H1 (cell line): ENCODE data around the gene RNF214. TPM values are rescaled to one million over a fixed set of nuclear protein-coding genes. Genes with fewer than 3 reads are reported as not detected.

Experiments
- CTCF ChIA-PET: fragments of 300-600 bp; sonication (Branson Sonifier 250); formaldehyde crosslinking; loops from one replicate; lab custom pipeline; 2021; ENCODE audit not compliant: partially characterized antibody; lab: Charles Lee
- POLR2A ChIA-PET: fragments of 300-600 bp; sonication (Branson Sonifier 250); formaldehyde crosslinking; loops from one replicate; lab custom pipeline; 2021; ENCODE audit warnings: inconsistent platforms; ENCODE audit not compliant: partially characterized antibody; lab: Charles Lee
- DNase-seq, 2 experiments: peaks; one replicate each; pipeline versions ENCODE4 v3.0.0 to v3.0.0-alpha.2; 2010 to 2022; ENCODE audit warnings: low spot score in 2 of 2, low read depth in 1 of 2, mixed read lengths in 1 of 2
- FAIRE-seq: peaks from 2 replicates; lab custom pipeline; 2011; peaks lifted over from hg19 to GRCh38; lab: Jason Lieb, UNC
- H2AFZ ChIP-seq: 2 replicates; pipeline ENCODE4 v1.8.1; 2012; ENCODE audit warnings: low read length, inconsistent platforms
- H2AK5ac ChIP-seq: 2 replicates; pipeline ENCODE4 v1.6.1; 2013; ENCODE audit warnings: low read depth, low read length
- H2BK120ac ChIP-seq: replicated peaks from 2 replicates; pipeline ENCODE3; 2013; ENCODE audit warnings: low read depth, low read length, inconsistent platforms
- H2BK12ac ChIP-seq: 2 replicates; pipeline ENCODE4 v1.6.1; 2013; ENCODE audit warnings: low read depth, low read length
- H2BK15ac ChIP-seq: 2 replicates; pipeline ENCODE4 v1.6.1; 2013; ENCODE audit warnings: low read length
- H2BK20ac ChIP-seq: 2 replicates; pipeline ENCODE4 v1.6.1; 2013; ENCODE audit warnings: low read length
- H2BK5ac ChIP-seq: 2 replicates; pipeline ENCODE4 v1.6.1; 2013; ENCODE audit warnings: low read depth, low read length
- H3K14ac ChIP-seq: 2 replicates; pipeline ENCODE4 v1.6.1; 2013; ENCODE audit warnings: inconsistent platforms; ENCODE audit not compliant: insufficient read length
- H3K18ac ChIP-seq: 2 replicates; pipeline ENCODE4 v1.6.1; 2013; ENCODE audit warnings: low read length; ENCODE audit errors: extremely low read depth
- H3K23ac ChIP-seq: 2 replicates; pipeline ENCODE4 v1.6.1; 2013; ENCODE audit warnings: inconsistent platforms; ENCODE audit not compliant: insufficient read length
- H3K23me2 ChIP-seq: 2 replicates; pipeline ENCODE4 v1.6.1; 2013; ENCODE audit warnings: low read depth, low read length
- H3K27ac ChIP-seq: 2 replicates; pipeline ENCODE4 v1.6.1; 2011; ENCODE audit warnings: low read depth, low read length, inconsistent platforms
- H3K27me3 ChIP-seq, 4 experiments: replicated peaks in 1 of 4; 1 replicate in 1 of 4; 2 replicates in 3 of 4; pipeline versions ENCODE4 v1.6.1 to v1.8.1; 2011 to 2013; ENCODE audit warnings: low read length in 3 of 4, mild to moderate bottlenecking in 3 of 4, inconsistent platforms in 2 of 4, mixed read lengths in 2 of 4, moderate library complexity in 1 of 4; ENCODE audit not compliant: control insufficient read depth in 3 of 4, insufficient read depth in 3 of 4; ENCODE audit errors: extremely low read depth in 1 of 4
- H3K36me3 ChIP-seq, 4 experiments: 2 replicates each; pipeline versions ENCODE4 v1.6.1 to v1.8.1; 2011 to 2013; ENCODE audit warnings: mild to moderate bottlenecking in 4 of 4, low read length in 3 of 4, moderate library complexity in 2 of 4, control low read depth in 1 of 4, inconsistent platforms in 1 of 4; ENCODE audit not compliant: insufficient read depth in 4 of 4, control insufficient read depth in 2 of 4
- H3K4ac ChIP-seq: replicated peaks from 2 replicates; pipeline ENCODE3; 2013; ENCODE audit warnings: low read length, low read depth, mixed read lengths, inconsistent platforms; ENCODE audit not compliant: insufficient read length
- H3K4me1 ChIP-seq, 4 experiments: replicated peaks in 1 of 4; 1 replicate in 1 of 4; 2 replicates in 3 of 4; pipeline versions ENCODE4 v1.6.1 to v1.8.1; 2011 to 2013; ENCODE audit warnings: low read length in 3 of 4, inconsistent platforms in 2 of 4, mixed read lengths in 1 of 4; ENCODE audit not compliant: insufficient read depth in 4 of 4, control insufficient read depth in 3 of 4
- H3K4me2 ChIP-seq, 2 experiments: 2 replicates each; pipeline versions ENCODE4 v1.6.1 to v1.8.1; 2011 to 2013; ENCODE audit warnings: low read depth in 2 of 2, low read length in 2 of 2, control low read depth in 1 of 2, inconsistent platforms in 1 of 2, mild to moderate bottlenecking in 1 of 2; ENCODE audit not compliant: insufficient read depth in 1 of 2
- H3K4me3 ChIP-seq, 4 experiments: fragments of 200-600, 300-600 bp in 1 of 4; sonication (generic), shearing (Covaris generic), sonication (Bioruptor Twin) in 1 of 4; 2 replicates each; pipeline versions ENCODE4 v1.5.1 to v1.8.1; 2011 to 2016; ENCODE audit warnings: low read length in 4 of 4, low read depth in 3 of 4, control low read depth in 2 of 4, inconsistent platforms in 2 of 4, mild to moderate bottlenecking in 2 of 4, mixed read lengths in 1 of 4, moderate library complexity in 1 of 4; ENCODE audit not compliant: insufficient read depth in 2 of 4; ENCODE audit errors: extremely low read depth in 1 of 4
- H3K56ac ChIP-seq: replicated peaks from 2 replicates; pipeline ENCODE3; 2013; ENCODE audit warnings: low read depth, mild to moderate bottlenecking, mixed read lengths, low read length, inconsistent platforms; ENCODE audit not compliant: insufficient read length
- H3K79me1 ChIP-seq: 2 replicates; pipeline ENCODE4 v1.6.1; 2013; ENCODE audit warnings: low read depth, low read length, control low read depth
- H3K79me2 ChIP-seq, 2 experiments: 2 replicates each; pipeline versions ENCODE4 v1.6.1 to v1.8.1; 2012 to 2013; ENCODE audit warnings: low read length in 2 of 2, mild to moderate bottlenecking in 2 of 2, inconsistent platforms in 1 of 2; ENCODE audit not compliant: insufficient read depth in 2 of 2, control insufficient read depth in 1 of 2
- H3K9ac ChIP-seq, 4 experiments: replicated peaks in 1 of 4; 1 replicate in 1 of 4; 2 replicates in 3 of 4; pipeline versions ENCODE4 v1.6.1 to v1.8.1; 2011 to 2013; ENCODE audit warnings: low read depth in 3 of 4, low read length in 3 of 4, control low read depth in 2 of 4, mild to moderate bottlenecking in 2 of 4, moderate library complexity in 2 of 4, inconsistent platforms in 1 of 4; ENCODE audit errors: extremely low read depth in 1 of 4
- H3K9me3 ChIP-seq, 2 experiments: 2 replicates each; pipeline versions ENCODE4 v1.6.1 to v1.8.1; 2012 to 2013; ENCODE audit warnings: mild to moderate bottlenecking in 2 of 2, moderate library complexity in 2 of 2, control low read depth in 1 of 2, inconsistent platforms in 1 of 2, low read depth in 1 of 2, low read length in 1 of 2, mixed read lengths in 1 of 2; ENCODE audit not compliant: insufficient read depth in 2 of 2
- H4K20me1 ChIP-seq, 2 experiments: replicated peaks in 1 of 2; 2 replicates each; pipeline versions ENCODE3 to v1.8.1; 2011 to 2013; ENCODE audit warnings: inconsistent platforms in 2 of 2, low read length in 2 of 2, mild to moderate bottlenecking in 1 of 2; ENCODE audit not compliant: insufficient read depth in 2 of 2, control insufficient read depth in 1 of 2
- H4K5ac ChIP-seq: 2 replicates; pipeline ENCODE4 v1.6.1; 2013; ENCODE audit warnings: low read length, low read depth, mixed read lengths, inconsistent platforms; ENCODE audit not compliant: insufficient read length
- H4K8ac ChIP-seq: 2 replicates; pipeline ENCODE4 v1.8.0; 2013; ENCODE audit warnings: mild to moderate bottlenecking, moderate library complexity, low read length, inconsistent platforms; ENCODE audit not compliant: insufficient read depth; ENCODE audit errors: extremely low read depth
- H4K91ac ChIP-seq: replicated peaks from 2 replicates; pipeline ENCODE3; 2013; ENCODE audit warnings: low read length, mixed read lengths, inconsistent platforms; ENCODE audit not compliant: insufficient read length
- ASH2L ChIP-seq: fragments of 200-600, 300-600 bp; sonication (generic); IDR thresholded peaks from one replicate; pipeline ENCODE4 v1.7.1; 2017; ENCODE audit warnings: low read length
- ATF2 ChIP-seq: IDR thresholded peaks from 2 replicates; pipeline ENCODE4 v1.6.1; 2012; ENCODE audit warnings: low read length, inconsistent platforms
- GABPA ChIP-seq: IDR thresholded peaks from 2 replicates; pipeline ENCODE4 v1.6.1; 2011; ENCODE audit warnings: mild to moderate bottlenecking, low read length, moderate library complexity, borderline replicate concordance; ENCODE audit not compliant: insufficient read depth
- HDAC6 ChIP-seq: IDR thresholded peaks from one replicate; pipeline ENCODE4 v1.7.1; 2012; ENCODE audit warnings: low read depth, mild to moderate bottlenecking, inconsistent platforms, low read length, moderate library complexity
- SIX5 ChIP-seq: IDR thresholded peaks from 2 replicates; pipeline ENCODE4 v1.6.1; 2011; ENCODE audit warnings: mild to moderate bottlenecking, low read depth, low read length
- SUZ12 ChIP-seq: fragments of 200-600 bp; sonication (generic); IDR thresholded peaks from 2 replicates; pipeline ENCODE4 v1.6.1; 2012; ENCODE audit warnings: mild to moderate bottlenecking, inconsistent platforms, low read length, moderate library complexity, mixed read lengths
- WGBS, 2 experiments: shearing (Covaris generic) in 1 of 2; methylation state at CpG; one replicate each; pipeline versions ENCODE4 v1.1.6 to v1.1.7; 2013 to 2015; ENCODE audit warnings: low lambda C conversion rate in 2 of 2, mixed read lengths in 2 of 2, inconsistent platforms in 1 of 2, low coverage in 1 of 2, missing lambda C conversion rate in 1 of 2; ENCODE audit not compliant: insufficient replicate concordance in 2 of 2, insufficient coverage in 1 of 2, insufficient read length in 1 of 2; ENCODE audit errors: extremely low coverage in 1 of 2, missing lambda C conversion rate in 1 of 2; 5-methylcytosine and 5-hydroxymethylcytosine counted together
- polyA plus RNA-seq, 7 experiments: library from polyadenylated mRNA; depleted of rRNA in 3 of 7; stranded (reverse) in 5 of 7; unstranded in 2 of 7; fragments of >200 nt in 5 of 7; fragments of 200-250 nt in 2 of 7; gene quantifications; 1 replicate in 5 of 7; 2 replicates in 1 of 7; 4 replicates in 1 of 7; pipeline versions ENCODE4 v1.2.1 to v1.2.3, GENCODE V29; 2011 to 2013; ENCODE audit warnings: missing spikeins in 2 of 7, mixed read lengths in 2 of 7
- total RNA-seq: library from RNA; stranded (reverse); fragmentation: NEBNext Ultra II Directional; extraction: Animal tissue kit (Norgen Biotek cat#: 25700); gene quantifications from 2 replicates; pipeline ENCODE4 v1.2.1, GENCODE V29; 2021
- TF ChIP-seq, protein P1 (sequence below): IDR thresholded peaks from 2 replicates; pipeline ENCODE4 v1.6.1; 2012; ENCODE audit warnings: inconsistent platforms

The RNF214 gene
- total and polyA plus RNA-seq, 2 of the 8 experiments (the other 6 are each of a cell fraction or from before 2014, with no cell fraction given), result 34.9 to 35.6 TPM

DNA sequence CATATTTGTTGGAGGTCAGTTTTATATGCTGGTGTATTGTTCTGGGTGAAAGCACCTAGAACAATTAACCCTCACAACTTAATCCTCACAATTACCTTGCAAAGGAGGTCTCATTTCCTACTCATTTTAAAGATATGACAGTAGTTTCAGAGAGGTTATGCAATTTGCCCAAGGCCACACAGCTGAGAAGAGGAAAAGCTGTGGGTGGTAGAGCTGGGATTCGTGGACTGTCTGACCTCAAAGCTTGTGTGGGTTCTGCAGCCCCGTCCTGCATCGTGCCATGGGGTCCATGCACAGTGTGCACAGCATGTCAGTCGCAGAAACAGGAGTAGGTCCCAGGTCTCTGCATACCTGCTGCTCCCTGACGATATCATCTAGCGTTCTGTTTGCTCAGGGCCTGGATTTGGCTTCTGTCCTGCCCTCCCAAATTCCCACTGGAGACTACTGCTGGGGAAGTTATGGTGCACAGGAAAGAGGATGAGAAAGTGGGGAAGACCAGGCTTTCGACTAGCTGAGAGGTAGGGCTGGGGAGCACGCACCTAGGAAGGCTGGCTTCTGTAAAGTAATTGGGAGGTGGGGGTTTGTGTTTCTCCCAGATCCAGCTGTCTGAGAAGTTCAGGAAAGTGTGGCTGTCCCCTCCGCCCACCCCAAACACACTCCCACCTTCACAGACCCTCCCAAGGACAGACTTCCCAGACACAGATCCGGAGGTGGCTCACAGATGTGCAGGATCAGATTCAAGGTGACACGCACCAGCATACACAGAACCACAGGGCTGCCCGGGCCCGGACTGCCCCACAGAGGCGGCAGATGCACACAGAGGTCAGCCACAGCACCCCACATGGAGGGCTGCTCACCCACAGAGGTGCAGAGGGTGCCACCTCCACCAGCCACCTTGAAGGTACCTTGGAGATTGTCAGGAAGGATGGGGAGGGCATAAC lies 81.6 kb downstream of the RNF214 start:
- H4K20me1 ChIP-seq, result peaks cover 0 to 1% of the 10 kb centered on the region in 2 experiments
- H3K79me1 ChIP-seq, result no peaks in the 10 kb centered on the region
- H3K27me3 ChIP-seq, result peaks cover 0 to 7% (median 2%) of the 10 kb centered on the region in 4 experiments; a peak in 5 of 7 replicates
- no peak overlapping the region for H2BK20ac ChIP-seq
- H4K5ac ChIP-seq, result no peak overlapping the region
- peak overlapping the region; percentile 36; the same call in 1 of the 2 replicates for H4K8ac ChIP-seq
- H3K56ac ChIP-seq, result no peak overlapping the region
- H3K36me3 ChIP-seq, result no peaks in the 10 kb centered on the region
- no peak overlapping the region for H3K4ac ChIP-seq
- H3K79me2 ChIP-seq, result no peaks in the 10 kb centered on the region
- 82% methylated on average over 11 of the region's 14 CpGs; no CpG with 5 or more reads in 1 of the 2 experiments for WGBS, 2 experiments
- no peaks in the 10 kb centered on the region for H3K9me3 ChIP-seq
- H3K4me1 ChIP-seq, result peaks cover 5 to 10% (median 8%) of the 10 kb centered on the region in 4 experiments
- H2AFZ ChIP-seq, result no peak overlapping the region
- H3K23ac ChIP-seq, result no peak overlapping the region
- H3K23me2 ChIP-seq, result peaks cover 10% of the 10 kb centered on the region; the same call in 1 of the 2 replicates
- no peak overlapping the region for H3K27ac ChIP-seq
- no peak overlapping the region for H3K9ac ChIP-seq
- peak overlapping the region in 1 of 2 experiments; percentile 57; a peak in 2 of 4 replicates for H3K4me2 ChIP-seq
- H3K14ac ChIP-seq, result no peak overlapping the region
- FAIRE-seq (no peak), DNase-seq (no peak)
- H2BK5ac ChIP-seq, result no peak overlapping the region
- POLR2A ChIA-PET, result interaction anchor here (1.3 to 2.0 kb wide), 4 partner anchors 7 to 16 kb away, joined by 3 to 5 read pairs (median 4); partner anchors contain the start of gene CEP164
- H2BK15ac ChIP-seq, result no peak overlapping the region
- H2BK120ac ChIP-seq, result no peak overlapping the region
- 0 out of 2 replicates have a peak overlapping the region, but pooled peaks have one; percentile 6 for H2AK5ac ChIP-seq
- 0 out of 8 replicates have a peak overlapping the region, but pooled peaks of 1 of the 4 experiments have one; percentile 78 for H3K4me3 ChIP-seq
- no peak overlapping the region for H2BK12ac ChIP-seq
- no peak overlapping the region for H3K18ac ChIP-seq
- H4K91ac ChIP-seq, result no peak overlapping the region
- CTCF ChIA-PET, result interaction anchor here (0.9 to 1.9 kb wide), 3 partner anchors 13 to 300 kb away, joined by 3 to 6 read pairs (median 3); no protein-coding TSS in a partner anchor
- TF ChIP-seq ATF2 (no peak), SIX5 (no peak), SUZ12 (no peak), GABPA (no peak), ASH2L (no peak), HDAC6 (no peak)
- TF ChIP-seq, protein P1, sequence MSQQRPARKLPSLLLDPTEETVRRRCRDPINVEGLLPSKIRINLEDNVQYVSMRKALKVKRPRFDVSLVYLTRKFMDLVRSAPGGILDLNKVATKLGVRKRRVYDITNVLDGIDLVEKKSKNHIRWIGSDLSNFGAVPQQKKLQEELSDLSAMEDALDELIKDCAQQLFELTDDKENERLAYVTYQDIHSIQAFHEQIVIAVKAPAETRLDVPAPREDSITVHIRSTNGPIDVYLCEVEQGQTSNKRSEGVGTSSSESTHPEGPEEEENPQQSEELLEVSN, result no peak
